Hair follicle dermal papilla cell (primary cell): ENCODE data around the gene MYL5. TPM values are rescaled to one million over a fixed set of nuclear protein-coding genes. Genes with fewer than 3 reads are reported as not detected.

Experiments used
- total RNA-seq: library from RNA; depleted of rRNA; stranded (reverse); fragments of >200 nt; gene quantifications from 2 replicates; pipeline ENCODE4 v1.2.3, GENCODE V29; 2012

Gene MYL5
- 19.8 and 21.3 TPM in 2 replicates for total RNA-seq

GRCh38 chr4:674172-675035 lies at the start of gene MYL5, which contains the start of gene ATP5ME:
MYL5 (plus strand) TSS chr4:674542; CDS start chr4:678027, 3,485 bp downstream.
ATP5ME (minus strand) TSS chr4:674276; CDS start chr4:674247, 29 bp downstream.

GRCh38 chr4:624705-625590 lies 49.4 kb upstream of the MYL5 start, which contains the start of gene PDE6B:
PDE6B (plus strand) TSS chr4:625573; CDS start chr4:625627, 54 bp downstream.

GRCh38 chr4:688854-689681 lies 14.7 kb downstream of the MYL5 start, which contains the start of gene SLC49A3:
SLC49A3 (minus strand) TSS chr4:689151; CDS start chr4:689127, 24 bp downstream.

GRCh38 chr4:705278-706082 lies 31.1 kb downstream of the MYL5 start, which contains the start of gene PCGF3:
PCGF3 (plus strand) TSS chr4:705832; CDS start chr4:733681, 27,849 bp downstream.

Other genes starting within 250 kb of the MYL5 start
- gene ZNF721, start 175.4 kb upstream of the MYL5 start, total RNA-seq = 13.6 and 22.6 TPM in 2 replicates
- gene PIGG, start 175.3 kb upstream of the MYL5 start, total RNA-seq = 44.3 and 58.4 TPM in 2 replicates
- gene TMEM271, start 98.2 kb upstream of the MYL5 start, total RNA-seq = not detected in 2 replicates
- 0.49 TPM in 1 of 2 replicates, not detected in the other for gene PDE6B, start 49.0 kb upstream of the MYL5 start, total RNA-seq
- gene ATP5ME, start 266 bp upstream of the MYL5 start, total RNA-seq = 31.9 and 47.2 TPM in 2 replicates
- gene SLC49A3, start 14.6 kb downstream of the MYL5 start, total RNA-seq = 4.4 and 8.5 TPM in 2 replicates
- 41.0 and 44.3 TPM in 2 replicates for gene PCGF3, start 31.3 kb downstream of the MYL5 start, total RNA-seq
- not detected in 2 replicates for gene CPLX1, start 151.6 kb downstream of the MYL5 start, total RNA-seq